IPS DF 4.7 (cell line): Measurements from ENCODE around the gene SLC12A1.

Experiments used
- DNase-seq: peaks from one replicate; pipeline ENCODE4 v3.0.0-alpha.2; 2013; ENCODE audit warnings: low spot score; ENCODE audit errors: extremely low read depth

Gene SLC12A1

DNA sequence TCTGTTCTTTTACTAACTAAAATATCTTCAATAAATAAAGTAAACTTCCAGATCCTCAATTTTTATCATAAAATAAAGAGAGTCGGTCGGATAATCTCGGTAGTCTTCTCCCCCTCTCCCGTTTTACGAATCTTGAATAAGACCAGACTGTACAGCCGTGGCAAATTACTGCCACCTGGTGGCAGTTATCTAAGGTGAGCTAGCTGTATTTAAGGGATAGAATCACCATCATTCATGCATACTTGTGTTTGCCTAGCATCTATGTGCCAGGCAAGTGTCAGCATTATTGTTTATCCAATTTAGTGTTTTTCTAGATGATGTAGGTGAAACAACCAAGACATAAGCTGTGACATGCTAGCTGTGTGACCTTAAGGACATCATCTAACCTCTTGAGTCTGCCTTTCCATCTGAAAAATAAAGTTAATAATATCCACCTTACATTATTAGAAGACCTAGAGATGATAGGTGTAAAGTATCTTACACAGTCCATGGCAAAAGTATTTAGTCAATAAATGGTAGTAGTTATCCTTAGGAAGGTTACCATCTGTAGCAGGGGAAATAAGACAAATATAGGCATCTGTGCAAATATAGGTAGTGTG lies 146.5 kb downstream of the SLC12A1 start:
- no peak for DNase-seq
